HFF-Myc (cell line): ENCODE data around the gene EIF2AK3.
A peak's percentile ranks its signal among the peaks of the same experiment; 100 is the strongest.

Experiments
- DNase-seq: peaks from one replicate; pipeline ENCODE4 v3.0.0-alpha.2; 2011; ENCODE audit warnings: low read depth; ENCODE audit errors: extremely low read depth
- H3K4me3 ChIP-seq: replicated peaks from 2 replicates; pipeline ENCODE4 v1.5.1; 2011; ENCODE audit warnings: low read depth, mild to moderate bottlenecking, control low read depth, low read length
- CTCF ChIP-seq: IDR thresholded peaks from 2 replicates; pipeline ENCODE4 v1.5.1; 2012; ENCODE audit warnings: mild to moderate bottlenecking, low read depth, low read length, control low read depth; ENCODE audit errors: missing control alignments

EIF2AK3 gene

DNA sequence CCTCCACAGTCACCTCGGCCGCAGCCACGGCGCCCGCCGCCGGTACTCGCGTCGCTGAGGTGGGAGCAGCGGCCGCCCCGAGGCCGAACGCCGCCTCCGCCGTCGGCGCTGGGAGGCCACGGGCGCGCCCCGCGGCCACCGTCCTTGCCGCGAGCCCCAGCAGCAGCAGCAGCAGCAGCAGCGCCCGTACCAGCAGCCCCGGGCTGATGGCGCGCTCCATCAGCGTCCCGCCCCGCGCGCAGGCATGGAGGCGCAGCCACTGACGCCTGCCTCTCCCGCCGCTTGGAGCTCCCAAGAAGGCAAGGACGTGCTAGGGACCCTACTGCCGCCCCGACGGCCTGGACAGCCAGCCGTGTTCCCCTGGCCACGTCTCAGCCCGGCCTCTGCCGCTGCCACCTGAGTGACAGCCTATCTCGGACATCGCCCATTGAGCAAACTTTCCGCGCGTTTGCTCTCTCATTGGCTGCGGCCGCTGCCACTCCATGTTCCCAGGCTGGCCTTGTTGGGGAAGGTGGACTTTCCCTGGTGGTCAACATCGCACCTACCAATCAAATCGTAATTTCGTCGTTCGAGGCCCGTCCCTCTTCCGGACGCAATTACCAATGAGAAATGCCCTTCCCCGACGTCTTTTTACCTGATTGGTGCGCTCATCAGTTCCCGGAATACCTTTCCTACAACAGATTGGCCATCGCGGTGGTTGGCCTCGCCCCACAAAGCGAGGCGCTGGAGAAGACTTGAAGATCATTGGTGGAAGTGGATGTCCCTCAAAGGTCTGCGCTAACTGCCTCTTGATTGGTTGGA lies at the start of gene EIF2AK3:
TSS of gene EIF2AK3 (minus strand) at position 410 of the 801 bp plus-strand sequence. CDS start at position 220, 190 bp downstream.
- peak; percentile 100 for DNase-seq
- TF ChIP-seq CTCF, result no peak
- H3K4me3 ChIP-seq, result peak within 1 kb of the TSS; percentile 89

DNA sequence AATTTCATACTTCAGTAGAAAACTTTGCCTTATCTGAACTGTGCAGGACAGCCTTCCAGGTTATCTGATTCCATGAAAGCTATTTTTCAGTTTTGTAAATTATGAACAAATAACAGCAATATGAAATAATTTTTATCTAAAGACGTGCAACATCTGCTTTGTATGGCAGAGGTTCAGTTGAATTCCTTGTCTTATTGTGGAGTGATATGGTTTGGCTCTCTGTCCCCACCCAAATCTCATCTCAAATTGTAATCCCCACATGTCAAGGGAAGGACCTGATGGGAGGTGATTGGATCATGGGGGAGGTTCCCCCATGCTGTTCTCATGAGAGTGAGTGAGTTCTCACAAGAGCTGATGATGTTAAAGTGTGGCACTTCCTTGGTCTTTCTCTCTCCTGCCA lies 46.1 kb upstream of the EIF2AK3 start:
- no peak for TF ChIP-seq CTCF
- no peak overlapping the region for H3K4me3 ChIP-seq
- DNase-seq, result no peak

GRCh38 chr2:88671786-88672427 lies 44.6 kb upstream of the EIF2AK3 start:
- peak; percentile 42 for DNase-seq
- peak; percentile 81 for TF ChIP-seq CTCF
- no peak overlapping the region for H3K4me3 ChIP-seq

GRCh38 chr2:88669482-88670214 lies 42.4 kb upstream of the EIF2AK3 start:
- DNase-seq, result no peak
- peak; percentile 54 for TF ChIP-seq CTCF

DNA sequence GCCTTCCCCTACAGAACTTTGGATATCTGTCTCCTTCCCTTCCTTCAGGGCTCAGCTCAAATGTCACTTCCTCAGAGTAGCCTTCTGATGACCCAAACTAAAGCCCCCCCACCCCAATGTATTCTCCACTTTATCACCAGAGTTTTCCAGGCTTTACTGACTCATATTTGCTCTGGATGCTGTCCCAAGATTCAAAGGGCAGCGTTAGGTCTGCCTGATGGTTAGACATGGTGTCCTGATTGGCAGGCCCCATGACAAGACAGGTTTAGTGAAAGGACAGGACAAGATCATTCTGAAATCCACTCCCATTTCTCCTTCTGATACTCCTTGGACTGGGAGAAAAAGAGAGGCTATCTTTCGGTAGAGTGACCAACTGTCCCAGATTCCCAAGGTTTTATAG lies 41.6 kb upstream of the EIF2AK3 start:
- no peak for TF ChIP-seq CTCF
- H3K4me3 ChIP-seq, result no peak overlapping the region
- DNase-seq, result no peak

More at GRCh38 chr2:88669482-88670214, 42.4 kb upstream of the EIF2AK3 start:
- H3K4me3 ChIP-seq, result no peak overlapping the region

DNA sequence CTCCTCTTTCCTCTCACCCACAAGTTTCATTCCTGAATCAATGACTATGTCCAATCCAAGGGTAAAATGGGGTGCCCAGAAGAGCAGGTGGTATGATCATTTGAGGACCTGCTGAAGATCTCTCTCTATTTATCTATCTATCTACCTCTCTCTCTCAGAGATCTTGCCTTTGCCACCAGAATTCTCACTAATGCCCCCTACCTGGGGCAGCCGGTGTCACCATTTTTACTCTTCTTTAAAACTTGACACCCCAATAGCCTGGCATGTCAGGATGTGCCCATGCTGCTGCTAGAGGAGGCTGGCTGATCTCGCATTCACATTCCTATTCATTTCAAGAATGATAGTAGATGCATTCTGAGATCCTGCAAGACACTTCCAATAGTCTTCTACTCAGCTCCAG lies 40.0 kb upstream of the EIF2AK3 start:
- no peak for DNase-seq

More for the DNA sequence above, 40.0 kb upstream of the EIF2AK3 start:
- no peak for TF ChIP-seq CTCF
- no peak overlapping the region for H3K4me3 ChIP-seq
